Right lobe of liver (tissue), 6 donors: Measurements from ENCODE around the gene G6PD. TPM values are rescaled to one million over a fixed set of nuclear protein-coding genes. Genes with fewer than 3 reads are reported as not detected.
"Not testable (repeated sequence)": the region's sequence is repeated elsewhere in the genome, so short reads cannot be mapped to it uniquely, and the experiment has no call there.

Experiments
- ATAC-seq, 4 donors: fragments of 200-7000 bp; cut with Tn5 transposase; one replicate each; pipeline ENCODE4 v1.9.1; 2020; ENCODE audit warnings: mild to moderate bottlenecking in 4 of 4, moderate library complexity in 4 of 4
- DNase-seq, 3 donors: peaks; one replicate each; pipeline ENCODE4 v3.0.0-alpha.2; 2020
- H3K27ac ChIP-seq, 3 donors: fragments of 200-600 bp; one replicate each; pipeline ENCODE4 v1.8.0; 2022
- H3K27me3 ChIP-seq, 2 donors: fragments of 200-600 bp; one replicate each; pipeline ENCODE4 v1.8.0; 2022
- H3K36me3 ChIP-seq, 4 donors: fragments of 200-600 bp; sonication (generic) in 1 of 4; one replicate each; pipeline versions ENCODE4 v1.5.1 to v1.8.0; 2017 to 2022; ENCODE audit warnings: control low read depth in 1 of 4
- H3K4me1 ChIP-seq, 4 donors: fragments of 200-600 bp; sonication (generic) in 1 of 4; one replicate each; pipeline versions ENCODE4 v1.5.1 to v1.8.0; 2017 to 2022; ENCODE audit warnings: control low read depth in 1 of 4
- H3K4me3 ChIP-seq, 3 donors: fragments of 200-600 bp; one replicate each; pipeline ENCODE4 v1.8.0; 2022
- H3K9me3 ChIP-seq, 4 donors: fragments of 200-600 bp; sonication (generic) in 1 of 4; one replicate each; pipeline versions ENCODE4 v1.5.1 to v1.8.0; 2017 to 2022; ENCODE audit warnings: control low read depth in 1 of 4
- CTCF ChIP-seq, 4 donors: fragments of 200-600 bp in 3 of 4; fragments of 450-650 bp in 1 of 4; IDR thresholded peaks; one replicate each; pipeline versions ENCODE4 v1.5.1 to v1.8.0; 2016 to 2022; ENCODE audit warnings: antibody characterized with exemption in 4 of 4, mild to moderate bottlenecking in 2 of 4
- POLR2A ChIP-seq: fragments of 450-650 bp; IDR thresholded peaks from one replicate; pipeline ENCODE4 v1.6.1; 2017; ENCODE audit warnings: antibody characterized with exemption, mild to moderate bottlenecking
- WGBS: methylation state at CpG from one replicate; pipeline ENCODE4 v1.1.6; 2018; ENCODE audit warnings: low coverage, low lambda C conversion rate; ENCODE audit not compliant: insufficient coverage; ENCODE audit errors: missing lambda C conversion rate; 5-methylcytosine and 5-hydroxymethylcytosine counted together
- intact Hi-C, 2 donors: fragments of 100-400 bp; cut with DNase I; formaldehyde crosslinking; loops; one replicate each; pipeline versions ENCODE4 v1.11.2 to v1.14.1; 2022
- total RNA-seq, 6 experiments: library from RNA; depleted of rRNA in 2 of 6; stranded (reverse); fragments of >200 nt in 2 of 6; fragmentation: NEBNext Ultra II Directional in 3 of 6; extraction: Animal tissue kit (Norgen Biotek cat#: 25700) in 3 of 6; gene quantifications; one replicate each; pipeline versions ENCODE4 v1.1.0 to v1.2.4, GENCODE V29; 2016 to 2023
- donor health status: DM: no; HTN: yes; CAD: no.
- donor health status: DM: no; HTN: no; CAD: no.
- donor health status: DM: no; HTN: no; CAD: no.
- donor health status: DM: no; HTN: yes; CAD: no.
- donor health status: DM: no; HTN: yes; CAD: no.

The G6PD gene
- total RNA-seq, 6 experiments from 2014 or later, result 3.3 to 10.1 (median 7.5) TPM

DNA sequence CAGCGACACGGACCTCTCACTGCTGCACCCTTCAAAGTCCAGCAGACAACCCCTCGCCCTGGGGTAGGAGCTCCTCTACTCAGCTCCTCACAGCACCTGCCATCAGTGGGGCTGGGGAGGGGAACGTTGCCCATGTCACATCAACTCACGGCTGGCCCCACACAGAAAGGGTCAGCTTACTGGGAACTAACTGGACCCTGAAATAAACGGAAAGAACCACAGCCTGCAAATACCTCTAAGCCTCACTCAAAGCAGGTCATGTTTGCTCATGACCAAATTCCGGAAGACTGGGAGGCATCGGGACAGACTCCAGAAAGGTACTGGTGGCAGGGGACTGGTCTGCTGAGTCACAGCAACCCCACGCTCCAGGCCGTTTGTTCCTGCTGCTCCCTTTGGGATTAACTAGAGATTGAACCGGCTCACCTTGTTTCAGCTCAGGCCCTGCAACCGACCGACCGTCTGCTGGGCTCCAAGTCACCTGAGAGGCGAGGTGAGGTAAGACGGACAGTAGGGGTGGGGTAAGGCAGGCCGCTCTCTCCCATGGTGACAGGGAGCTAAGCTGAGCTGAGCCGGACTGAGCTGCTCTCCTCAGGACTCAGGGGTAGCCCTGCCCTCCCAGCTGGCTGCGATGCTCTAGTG, 5.6 kb downstream of the G6PD start:
- peak overlapping the region; percentile 33 to 54 (median 47) for H3K4me3 ChIP-seq
- peak overlapping the region; percentile 47 to 75 (median 70) for H3K27ac ChIP-seq
- DNase-seq (peak; percentile 65 to 70 (median 68)), ATAC-seq (peak; percentile 56 to 72 (median 62))
- 48% methylated on average over 8 of the region's 19 CpGs for WGBS
- intact Hi-C loops, result no loop called here
- H3K27me3 ChIP-seq, result no peaks in the 10 kb centered on the region
- no peaks in the 10 kb centered on the region for H3K36me3 ChIP-seq
- TF ChIP-seq POLR2A, result peak; percentile 73
- no peak for TF ChIP-seq CTCF (IDR thresholded peaks at IDR 0.05)
- no peaks in the 10 kb centered on the region for H3K9me3 ChIP-seq
- peaks cover 0 to 26% (median 0%) of the 10 kb centered on the region in 4 donors for H3K4me1 ChIP-seq

- H3K9me3 ChIP-seq, H3K36me3 ChIP-seq, intact Hi-C loops, DNase-seq, H3K27me3 ChIP-seq, ATAC-seq: not testable (repeated sequence)
- Histone ChIP-seq H3K27ac (peak overlapping the region in 2 of 3 donors; percentile 70 to 75), H3K4me3 (peak overlapping the region; percentile 33 to 54 (median 47)), H3K4me1 (peaks cover 0 to 20% (median 0%) of the 10 kb centered on the region in 4 donors)
- 62% methylated on average over 7 of the region's 7 CpGs for WGBS
Observed at GRCh38 chrX:154540365-154540764, 6.3 kb downstream of the G6PD start.

DNA sequence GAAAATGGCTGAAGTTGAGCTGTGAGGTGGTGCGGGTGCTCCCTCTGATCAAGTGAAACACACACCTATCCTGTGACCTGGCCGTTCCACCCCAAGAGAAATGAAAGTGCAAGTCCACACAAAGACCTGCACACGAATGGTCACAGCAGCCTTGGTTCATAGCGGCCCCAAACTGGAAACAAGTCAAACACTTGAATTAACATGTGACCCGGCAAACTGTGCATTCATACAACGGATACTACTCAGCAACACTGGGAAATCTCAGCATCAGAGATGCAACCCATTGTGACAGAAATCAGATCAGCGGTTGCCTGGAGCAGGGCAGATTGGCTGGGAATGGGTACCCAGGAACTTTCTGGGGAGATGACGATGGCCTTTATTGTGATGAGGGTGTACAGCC, 7.6 kb downstream of the G6PD start:
- no peak for TF ChIP-seq CTCF (IDR thresholded peaks at IDR 0.05)
- TF ChIP-seq POLR2A, result no peak
- Histone ChIP-seq H3K4me3 (no peak overlapping the region), H3K36me3 (no peaks in the 10 kb centered on the region), H3K4me1 (peaks cover 0 to 13% (median 0%) of the 10 kb centered on the region in 4 donors), H3K27me3 (no peaks in the 10 kb centered on the region), H3K27ac (no peak overlapping the region), H3K9me3 (no peaks in the 10 kb centered on the region)
- WGBS, result 58% methylated on average over 7 of the region's 8 CpGs
- intact Hi-C loops, result no loop called here
- ATAC-seq (no peak), DNase-seq (no peak)

GRCh38 chrX:154535892-154536291, 10.8 kb downstream of the G6PD start:
- no CpG with 5 or more reads among the region's 9 CpGs for WGBS

More at GRCh38 chrX:154535892-154536291, 10.8 kb downstream of the G6PD start:
- intact Hi-C loops, result no loop called here
- TF ChIP-seq CTCF (IDR thresholded peaks at IDR 0.05) (no peak), POLR2A (no peak)
- no peak for ATAC-seq
- Histone ChIP-seq H3K27me3 (no peaks in the 10 kb centered on the region), H3K27ac (no peak overlapping the region), H3K36me3 (no peaks in the 10 kb centered on the region), H3K9me3 (no peaks in the 10 kb centered on the region), H3K4me1 (peaks cover 0 to 9% (median 0%) of the 10 kb centered on the region in 4 donors), H3K4me3 (no peak overlapping the region)
- DNase-seq, result no peak
